ENCODE results near the gene CEBPA.

DNA sequence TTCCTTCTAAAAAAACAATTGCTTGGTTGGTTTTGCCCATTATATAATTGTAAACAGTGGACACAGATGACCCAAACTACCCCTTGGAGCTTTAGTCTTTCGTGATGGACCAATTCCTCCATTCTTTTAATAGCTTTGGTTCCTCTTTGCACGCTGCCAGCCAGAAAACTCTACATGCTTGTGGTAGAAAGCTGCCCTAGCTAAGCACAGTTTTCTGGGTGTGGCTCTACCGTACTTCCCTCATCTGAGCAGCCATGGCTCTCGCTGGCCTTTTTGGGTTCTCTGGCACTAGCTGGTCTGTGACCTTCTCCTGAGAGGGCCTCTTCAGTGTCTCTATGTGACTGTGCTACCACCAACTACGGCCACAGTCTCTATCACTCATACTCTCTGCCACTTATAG lies 29.9 kb upstream of the CEBPA start:
- TF ChIP-seq POLR2A (IDR thresholded peaks at IDR 0.05), result no peak
- TF ChIP-seq, protein P1, sequence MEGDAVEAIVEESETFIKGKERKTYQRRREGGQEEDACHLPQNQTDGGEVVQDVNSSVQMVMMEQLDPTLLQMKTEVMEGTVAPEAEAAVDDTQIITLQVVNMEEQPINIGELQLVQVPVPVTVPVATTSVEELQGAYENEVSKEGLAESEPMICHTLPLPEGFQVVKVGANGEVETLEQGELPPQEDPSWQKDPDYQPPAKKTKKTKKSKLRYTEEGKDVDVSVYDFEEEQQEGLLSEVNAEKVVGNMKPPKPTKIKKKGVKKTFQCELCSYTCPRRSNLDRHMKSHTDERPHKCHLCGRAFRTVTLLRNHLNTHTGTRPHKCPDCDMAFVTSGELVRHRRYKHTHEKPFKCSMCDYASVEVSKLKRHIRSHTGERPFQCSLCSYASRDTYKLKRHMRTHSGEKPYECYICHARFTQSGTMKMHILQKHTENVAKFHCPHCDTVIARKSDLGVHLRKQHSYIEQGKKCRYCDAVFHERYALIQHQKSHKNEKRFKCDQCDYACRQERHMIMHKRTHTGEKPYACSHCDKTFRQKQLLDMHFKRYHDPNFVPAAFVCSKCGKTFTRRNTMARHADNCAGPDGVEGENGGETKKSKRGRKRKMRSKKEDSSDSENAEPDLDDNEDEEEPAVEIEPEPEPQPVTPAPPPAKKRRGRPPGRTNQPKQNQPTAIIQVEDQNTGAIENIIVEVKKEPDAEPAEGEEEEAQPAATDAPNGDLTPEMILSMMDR (IDR thresholded peaks at IDR 0.05), result no peak
- TF ChIP-seq EP300 (IDR thresholded peaks at IDR 0.05), result no peak

Data from ovary (tissue), 3 donors.